Right hindlimb (tissue), 1 donor: Measurements from ENCODE around the gene ART1.

Source experiments
- DNase-seq: peaks from one replicate; pipeline ENCODE4 v3.0.0-alpha.2; 2018

Gene ART1

DNA sequence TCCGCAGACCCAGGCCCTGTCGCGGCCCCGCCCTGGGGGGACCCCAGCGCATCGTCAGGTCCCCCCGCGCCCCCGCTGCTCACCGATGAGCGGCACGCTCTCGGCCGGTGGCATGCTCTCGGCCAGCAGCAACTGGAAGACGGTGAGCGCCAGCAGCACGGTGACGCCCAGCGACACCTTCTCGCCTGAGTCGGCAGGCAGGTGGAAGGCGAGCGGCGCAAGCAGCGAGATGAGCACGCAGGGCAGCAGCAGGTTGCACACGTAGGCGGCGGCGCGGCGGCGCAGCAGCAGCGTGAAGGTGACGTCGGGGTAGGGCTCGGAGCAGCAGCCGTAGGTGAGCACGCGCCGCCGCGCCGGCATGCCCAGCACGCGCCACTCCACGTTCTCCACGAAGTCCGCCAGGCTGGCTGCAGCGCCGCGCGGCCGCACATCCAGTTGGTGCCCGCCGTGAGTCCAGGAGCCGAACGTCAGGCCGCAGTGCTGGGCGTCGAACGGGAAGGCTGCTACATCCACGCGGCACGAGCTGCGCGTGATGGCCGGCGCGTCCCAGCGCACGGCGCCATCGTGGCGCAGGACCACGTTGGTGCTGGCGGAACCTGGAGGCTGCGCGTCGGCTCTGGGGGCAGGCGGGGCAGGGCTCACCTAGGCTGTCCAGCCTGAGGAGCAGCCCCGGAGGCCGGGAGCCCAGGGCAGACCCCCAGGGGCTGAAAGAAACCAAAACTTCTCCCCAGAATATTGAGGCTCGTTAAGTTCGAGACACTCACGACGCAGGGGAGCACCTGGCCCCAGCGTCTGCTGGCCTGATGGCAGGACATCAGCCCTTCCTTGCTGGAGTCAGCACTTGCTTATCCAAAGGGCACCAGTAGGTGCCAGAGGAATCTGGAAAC, 22.5 kb downstream of the ART1 start:
- DNase-seq = no peak

DNA sequence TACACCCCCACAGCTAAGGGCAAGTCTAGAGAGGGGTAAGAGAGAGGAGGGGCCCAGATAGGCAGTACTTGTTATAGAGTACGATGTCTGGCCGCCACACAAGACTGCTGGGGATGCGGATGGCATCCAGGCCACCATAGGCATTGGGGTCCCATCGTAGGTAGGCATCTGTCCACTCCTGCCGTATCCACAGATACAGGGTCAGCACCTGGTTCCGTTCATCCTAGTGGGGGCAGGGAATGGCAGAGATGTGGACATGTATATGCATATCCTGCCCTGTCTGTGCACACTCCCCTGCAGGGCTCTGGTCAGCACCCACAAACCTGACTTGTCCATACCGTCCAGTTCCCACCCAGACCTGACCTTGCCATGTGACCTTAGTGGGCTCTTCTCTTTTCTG, 24.2 kb downstream of the ART1 start:
- no peak for DNase-seq

DNA sequence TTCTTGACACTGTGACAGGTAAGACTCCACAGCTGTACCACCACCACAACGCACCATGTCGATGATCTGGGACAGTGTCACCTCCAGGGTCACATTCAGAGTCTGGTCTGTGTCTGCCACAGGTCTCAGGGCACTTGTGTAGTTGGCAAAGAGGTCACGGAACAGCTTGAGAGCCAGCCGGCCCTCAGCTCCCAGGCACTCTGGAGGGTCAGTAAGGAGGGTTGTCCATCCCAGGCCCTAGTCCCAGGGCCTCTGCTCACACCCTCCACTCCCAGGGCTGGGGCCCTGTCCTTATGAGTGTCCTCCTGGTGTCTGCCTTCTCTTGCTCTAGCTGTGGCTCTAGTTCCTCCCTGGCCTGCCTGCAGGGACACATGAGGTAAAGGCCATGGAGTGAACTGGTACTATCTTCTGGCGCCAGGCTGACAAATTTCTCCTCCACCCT, 24.8 kb downstream of the ART1 start:
- DNase-seq = no peak

DNA sequence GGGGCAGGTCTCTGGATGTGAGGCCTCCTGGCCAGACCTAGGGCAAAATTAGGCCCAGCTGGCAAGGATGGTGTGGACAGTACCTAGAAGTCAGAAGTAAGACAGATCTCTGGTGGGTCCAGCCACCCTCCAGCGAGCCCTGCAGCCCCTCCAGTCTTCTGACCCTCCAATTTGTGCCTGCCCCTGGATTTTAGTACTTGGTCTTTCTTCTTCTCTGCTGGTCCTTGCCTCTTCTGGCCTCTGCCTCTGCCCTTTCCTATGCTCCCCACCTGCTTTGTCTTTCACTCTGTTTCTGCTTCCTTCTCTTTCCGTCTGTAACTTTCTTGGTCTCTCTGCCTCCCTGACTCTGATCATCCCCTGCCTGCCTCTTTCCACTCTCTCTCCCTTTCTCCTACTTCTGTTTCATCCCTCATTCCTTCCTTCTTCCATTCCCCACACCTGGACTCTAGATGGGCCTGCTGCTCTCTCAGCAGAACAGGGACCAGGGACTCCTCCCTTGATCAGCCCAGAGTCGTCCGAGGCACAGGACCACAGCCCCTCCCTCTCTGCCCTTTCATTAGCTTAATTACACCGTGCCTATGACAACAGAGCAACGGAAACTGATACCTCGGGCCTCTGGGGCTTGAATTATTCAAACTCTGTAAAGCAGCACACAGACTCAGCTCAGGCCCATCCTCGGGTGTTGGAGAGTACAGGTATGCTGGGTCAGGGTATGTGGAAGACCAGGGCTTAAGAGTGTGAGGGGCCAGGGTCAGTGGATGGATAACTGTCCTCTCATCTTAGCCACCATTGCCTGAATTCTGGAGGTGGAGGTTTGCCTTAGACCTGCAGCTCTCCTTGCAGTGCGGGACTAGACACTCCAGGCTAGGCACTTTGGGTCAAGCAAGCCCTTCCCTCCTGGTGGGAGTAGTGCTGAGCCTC, 26.7 kb downstream of the ART1 start, which contains the start of gene CHRNA10:
Gene CHRNA10 (minus strand): TSS at position 51 of the 921 bp plus-strand sequence. CDS start 72 bp downstream, outside the sequence.
- DNase-seq = no peak

DNA sequence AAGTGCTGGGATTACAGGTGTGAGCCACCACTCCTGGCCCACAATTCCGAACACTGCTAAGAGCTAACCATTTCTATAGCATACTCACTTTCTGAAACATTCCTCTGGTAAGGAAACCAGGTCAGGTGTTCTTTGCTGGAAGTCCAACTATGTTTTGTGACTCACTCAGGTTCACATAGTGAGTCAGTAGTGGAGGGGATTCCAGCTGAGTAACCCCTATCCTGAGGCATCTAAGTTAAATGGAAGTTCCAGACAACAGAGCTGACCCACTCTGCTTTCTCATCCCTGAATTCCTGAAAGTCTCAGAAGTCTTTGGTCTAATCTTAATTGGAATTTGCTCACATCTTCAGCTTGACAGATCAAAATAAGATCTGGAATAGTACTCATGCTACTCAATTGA, 29.3 kb downstream of the ART1 start:
- no peak for DNase-seq

DNA sequence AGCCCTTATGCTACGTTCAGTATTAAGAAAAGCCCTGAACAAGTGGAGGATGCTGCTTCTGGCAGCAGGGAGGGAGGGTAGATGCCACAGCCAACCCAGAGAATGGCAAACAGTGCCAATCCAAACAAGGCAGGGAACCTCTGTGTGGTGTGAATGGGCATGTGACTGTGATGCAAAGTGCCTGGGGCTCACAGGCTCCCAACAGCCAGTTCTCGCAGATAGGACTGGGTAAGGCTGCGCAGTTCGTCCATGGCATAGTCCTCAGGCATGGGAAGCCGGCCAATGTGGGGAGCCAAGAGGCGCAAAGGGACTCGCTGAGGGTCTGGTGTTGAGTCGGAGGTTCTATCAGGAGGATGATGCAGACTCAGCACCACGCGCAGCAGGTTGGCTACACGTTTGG, 31.0 kb downstream of the ART1 start:
- DNase-seq = no peak

DNA sequence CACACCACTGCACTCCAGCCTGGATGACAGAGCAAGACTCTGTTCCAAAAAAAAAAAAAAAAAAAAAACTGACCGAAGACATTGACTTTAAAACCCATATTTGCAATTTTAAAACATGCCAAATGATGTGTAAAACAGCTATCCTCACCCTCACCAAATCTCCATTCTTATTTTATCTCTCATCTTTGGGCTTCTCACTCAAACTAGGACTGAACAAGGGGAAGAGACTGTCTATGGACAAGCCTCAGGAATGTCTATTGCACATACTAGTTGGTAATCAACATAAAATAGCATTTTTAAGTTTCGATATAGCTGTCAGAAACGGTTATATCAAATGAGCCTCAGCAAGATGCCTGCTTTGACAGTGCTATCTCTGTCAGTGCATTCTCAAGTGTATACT, 34.1 kb downstream of the ART1 start:
- no peak for DNase-seq

DNA sequence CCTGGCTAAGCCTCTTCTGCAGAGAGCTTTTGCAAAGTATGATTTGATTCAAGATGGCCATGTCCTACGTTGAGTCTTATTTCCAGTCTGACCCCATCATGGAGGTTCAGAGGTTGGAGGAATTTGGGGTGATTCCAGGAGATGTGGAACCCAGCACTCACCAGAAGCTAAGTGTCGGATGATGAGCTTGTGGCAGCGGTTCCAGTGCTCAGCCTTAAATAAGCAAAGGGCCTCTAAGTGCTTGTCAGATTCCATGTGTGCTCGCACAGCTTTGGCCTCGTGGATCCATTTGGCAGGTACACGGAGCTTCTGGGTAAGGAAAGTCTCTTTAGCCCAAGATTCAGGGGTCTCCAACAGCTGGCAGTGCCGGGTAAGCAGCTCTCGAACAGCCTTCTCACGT, 38.1 kb downstream of the ART1 start:
- no peak for DNase-seq

DNA sequence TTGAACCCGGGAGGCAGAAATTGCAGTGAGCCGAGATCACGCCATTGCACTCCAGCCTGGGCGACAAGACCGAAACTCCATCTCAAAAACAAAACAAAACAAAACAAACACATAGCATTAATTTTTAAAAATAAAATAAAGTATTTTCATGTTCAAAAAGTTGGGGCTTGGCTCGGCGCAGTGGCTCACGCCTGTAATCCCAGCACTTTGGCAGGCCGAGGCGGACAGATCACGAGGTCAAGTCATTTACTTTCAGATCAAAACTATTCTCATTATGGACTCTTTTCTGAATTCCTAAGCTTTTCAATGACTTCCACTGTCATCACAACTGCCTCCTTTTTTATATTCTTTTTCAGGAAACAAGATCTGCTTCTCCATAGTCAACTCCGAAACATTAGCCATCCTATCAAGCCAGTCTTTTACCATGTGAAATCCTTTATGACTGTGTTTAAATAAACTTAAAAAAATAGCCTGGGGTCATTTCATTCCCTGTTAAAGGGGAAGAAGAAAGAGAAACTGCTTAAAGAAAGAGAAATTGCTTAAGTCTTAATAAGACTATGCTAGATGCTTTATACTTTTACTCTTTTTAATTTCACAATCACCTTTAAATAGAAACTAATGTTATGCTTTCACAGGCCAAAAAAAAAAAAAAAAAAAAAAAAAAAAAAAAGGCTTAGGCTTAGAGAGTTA, 39.3 kb downstream of the ART1 start:
- DNase-seq = no peak

DNA sequence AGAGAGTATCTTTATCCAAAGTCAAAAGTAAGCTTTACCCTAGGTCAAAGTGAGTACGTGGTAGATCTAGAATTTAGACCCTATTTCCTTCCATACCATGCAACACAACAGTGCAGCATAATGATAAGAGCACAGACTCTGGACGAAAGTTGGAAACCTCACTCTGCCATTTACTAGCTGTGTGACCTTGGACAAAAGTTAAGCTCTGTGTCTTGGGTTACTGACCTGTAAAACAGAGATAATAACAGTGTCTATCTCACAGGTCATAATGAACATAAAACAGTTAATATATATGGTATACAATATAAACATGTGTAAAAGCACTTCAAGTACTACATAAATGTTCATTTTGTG, 39.9 kb downstream of the ART1 start:
- DNase-seq = no peak

DNA sequence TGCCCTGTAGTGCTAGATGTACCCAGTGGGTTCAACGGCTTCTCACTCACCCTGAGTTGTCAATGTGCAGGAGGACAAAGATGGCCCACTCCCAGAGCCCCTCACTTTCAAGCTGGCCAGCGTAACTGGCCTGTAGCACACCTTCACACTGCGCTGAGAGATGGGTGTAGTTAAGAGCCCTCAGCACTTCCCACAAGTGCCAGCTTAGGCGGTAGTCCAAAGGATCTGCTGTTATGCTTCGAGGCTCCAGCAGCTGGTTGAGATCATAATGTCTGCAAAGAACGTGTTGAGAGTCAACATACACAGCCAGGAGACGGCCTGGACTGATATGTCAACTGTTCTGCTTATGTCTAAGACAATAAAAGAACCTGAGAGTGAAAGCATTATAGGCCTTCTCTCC, 41.0 kb downstream of the ART1 start:
- no peak for DNase-seq

DNA sequence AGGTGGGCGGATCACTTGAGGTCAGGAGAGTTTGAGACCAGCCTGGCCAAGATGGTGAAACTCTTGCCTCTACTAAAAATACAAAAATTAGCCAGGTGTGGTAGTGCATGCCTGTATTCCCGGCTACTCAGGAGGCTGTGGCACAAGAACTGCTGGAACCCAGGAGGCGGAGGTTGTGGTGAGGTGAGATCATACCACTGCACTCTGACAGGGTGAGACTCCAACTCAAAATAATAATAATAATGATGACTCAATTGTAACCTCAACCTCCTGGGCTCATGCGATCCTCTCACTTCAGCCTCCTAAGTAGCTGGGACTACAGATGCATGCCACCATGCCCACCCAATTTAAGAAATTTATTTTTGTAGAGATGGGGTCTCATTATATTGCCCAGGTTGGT, 41.8 kb downstream of the ART1 start:
- DNase-seq = no peak

DNA sequence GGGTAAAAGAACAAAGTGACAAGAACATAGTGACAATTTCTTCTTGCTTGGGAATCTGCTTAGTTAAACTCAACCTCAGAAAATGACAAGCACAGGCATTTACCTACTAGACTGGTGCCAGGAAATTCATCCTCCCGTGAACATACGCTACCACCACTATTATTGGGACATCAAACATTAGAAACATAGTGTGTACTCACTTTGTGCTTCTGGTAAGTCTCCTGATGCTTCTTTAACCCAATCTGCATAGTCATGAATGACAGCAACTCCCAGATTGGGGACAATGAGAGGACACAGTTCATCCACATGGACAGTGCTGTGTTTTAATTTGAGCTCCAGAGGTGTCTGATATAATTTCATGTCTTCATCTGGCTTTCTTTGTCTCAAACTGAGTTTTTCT, 55.5 kb downstream of the ART1 start:
- DNase-seq = no peak

DNA sequence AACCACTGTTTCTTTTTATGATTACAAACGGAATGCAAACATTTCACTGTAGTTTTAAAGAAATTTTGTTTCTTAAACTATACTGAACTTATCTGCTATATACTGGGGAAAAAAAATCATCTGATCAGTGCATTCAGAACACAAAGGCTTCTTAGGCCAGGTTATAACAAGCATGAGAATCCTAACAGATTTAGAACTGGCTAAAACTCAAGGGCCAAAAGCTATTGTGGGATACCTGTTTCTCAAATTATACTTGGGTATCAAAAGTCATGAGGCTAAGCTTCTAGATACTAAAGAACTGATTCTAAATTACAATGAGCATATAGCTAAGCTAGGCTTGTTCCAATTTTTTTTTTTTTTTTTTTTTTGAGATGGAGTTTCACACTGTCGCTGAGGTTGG, 56.0 kb downstream of the ART1 start:
- no peak for DNase-seq

DNA sequence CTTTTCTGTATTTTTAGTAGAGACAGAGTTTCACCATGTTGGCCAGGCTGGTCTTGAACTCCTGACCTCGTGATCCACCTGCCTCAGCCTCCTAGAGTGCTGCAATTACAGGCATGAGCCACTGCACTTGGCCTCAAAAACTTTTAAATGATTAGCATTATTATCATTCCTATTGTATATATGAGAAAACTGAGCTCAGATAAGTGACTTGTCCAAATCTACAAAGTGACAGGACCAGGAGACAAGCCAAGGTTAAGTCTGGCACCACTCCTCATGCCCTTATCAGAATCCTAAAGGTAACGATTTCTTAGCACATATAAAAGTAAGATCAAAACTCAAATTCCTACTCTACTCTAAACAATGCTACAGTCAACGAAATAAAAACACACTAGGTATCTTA, 58.5 kb downstream of the ART1 start:
- no peak for DNase-seq

DNA sequence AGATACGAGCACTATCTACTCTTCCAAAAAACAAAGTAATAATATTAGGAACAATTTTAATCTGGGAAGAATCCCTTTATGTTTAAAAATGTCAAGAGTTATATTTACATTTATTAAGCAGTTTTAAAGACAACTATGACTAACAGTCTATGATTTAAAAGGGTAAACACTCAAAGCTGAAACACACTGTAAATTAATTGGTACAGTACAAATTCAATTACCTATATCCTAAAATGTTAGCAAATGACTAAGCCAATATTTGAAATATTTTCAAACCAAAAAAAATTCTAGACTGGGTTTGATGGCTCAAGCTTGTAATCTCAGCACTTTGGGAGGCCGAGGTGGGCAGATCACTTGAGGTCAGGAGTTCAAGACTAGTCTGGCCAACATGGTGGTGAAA, 62.2 kb downstream of the ART1 start:
- no peak for DNase-seq

DNA sequence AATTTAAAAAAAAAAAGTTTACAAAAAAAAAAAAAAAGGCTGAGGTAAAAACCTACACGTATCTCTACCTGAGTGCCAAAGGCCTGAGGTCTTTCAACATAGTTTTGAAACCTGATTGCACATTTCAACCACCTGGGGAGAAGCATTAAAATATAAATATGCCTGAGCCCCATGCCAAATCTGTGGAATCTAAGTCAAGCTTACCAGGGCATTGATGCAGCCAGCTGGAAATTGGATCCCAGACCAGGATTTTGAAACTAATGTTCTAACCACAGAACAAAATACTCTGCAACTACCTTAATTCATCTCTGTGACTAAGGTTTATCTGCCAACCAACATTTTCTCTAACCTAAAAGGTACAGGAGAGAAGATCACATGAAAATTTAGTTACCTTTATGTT, 65.0 kb downstream of the ART1 start:
- DNase-seq = no peak

DNA sequence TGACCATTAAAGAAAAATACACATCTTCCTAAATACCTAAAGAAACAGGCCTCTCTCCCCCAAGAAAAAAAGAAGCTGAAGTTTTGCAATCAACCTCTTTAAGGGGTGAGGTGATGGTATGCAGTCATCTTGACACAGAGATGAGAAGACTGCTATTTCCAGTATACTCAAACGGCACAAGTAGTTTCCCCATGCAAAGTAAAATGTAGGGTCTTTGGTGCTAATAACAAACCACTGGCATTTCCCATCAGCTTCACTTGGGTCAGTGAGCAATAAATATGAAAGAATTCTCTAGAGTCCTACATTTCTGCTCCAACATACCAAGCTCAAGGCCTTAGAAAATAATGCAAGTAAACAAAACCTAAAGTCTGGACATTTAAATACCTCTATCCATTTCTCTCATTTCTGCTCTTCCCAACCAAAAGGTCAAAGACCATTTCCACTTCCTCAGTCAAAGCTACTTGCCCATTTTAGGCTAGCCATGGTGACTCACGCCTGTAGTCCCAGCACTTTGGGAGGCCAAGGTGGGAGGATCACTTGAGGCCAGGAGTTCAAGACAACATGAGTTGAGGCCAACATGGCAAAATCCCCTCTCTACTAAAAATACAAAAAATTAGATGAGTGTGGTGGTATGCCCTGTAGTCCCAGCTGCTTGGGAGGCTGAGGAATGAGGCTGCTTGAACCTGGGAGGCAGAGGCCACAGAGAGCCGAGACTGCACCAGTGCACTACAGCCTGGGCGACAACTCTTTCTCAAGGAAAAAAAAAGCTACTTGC, 65.7 kb downstream of the ART1 start:
- DNase-seq = no peak

DNA sequence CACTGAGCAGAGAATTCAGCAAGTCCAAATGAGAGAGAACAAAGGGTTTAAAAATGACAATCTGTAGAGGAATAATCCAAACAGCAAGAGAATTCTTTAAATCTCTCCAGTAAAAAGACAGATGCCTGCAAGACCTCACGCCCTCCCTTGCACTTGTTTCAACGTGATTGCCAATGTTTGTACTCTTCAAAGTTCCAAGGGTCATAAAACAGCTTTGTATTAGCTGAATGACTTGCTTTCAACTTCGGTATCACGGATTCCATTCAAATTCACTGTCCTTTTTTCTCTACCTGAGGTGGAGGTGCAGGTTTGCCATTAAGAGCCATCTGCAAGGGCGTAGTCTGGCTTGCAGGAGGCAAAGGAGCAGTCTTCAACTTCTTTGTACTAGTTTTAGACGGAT, 67.3 kb downstream of the ART1 start:
- no peak for DNase-seq
